Kidney (tissue), 14 donors: Measurements from ENCODE around the gene TMEM19. TPM values are rescaled to one million over a fixed set of nuclear protein-coding genes. Genes with fewer than 3 reads are reported as not detected.
A peak's percentile ranks its signal among the peaks of the same experiment; 100 is the strongest.

ENCODE experiments used
- DNase-seq, 5 donors: peaks; one replicate each; pipeline ENCODE4 v3.0.0-alpha.2; 2013 to 2020
- FAIRE-seq: peaks from 2 replicates; lab custom pipeline; 2012; peaks lifted over from hg19 to GRCh38; lab: Jason Lieb, UNC
- H3K27ac ChIP-seq, 2 donors: one replicate each; pipeline ENCODE4 v1.7.0; 2013; ENCODE audit warnings: low read depth in 2 of 2, low read length in 2 of 2, inconsistent platforms in 1 of 2
- H3K27me3 ChIP-seq: one replicate; pipeline ENCODE4 v1.7.1; 2013; ENCODE audit warnings: low read length, inconsistent platforms; ENCODE audit not compliant: control insufficient read depth, insufficient read depth
- H3K36me3 ChIP-seq, 3 donors: one replicate each; pipeline versions ENCODE4 v1.7.0 to v1.7.1; 2013; ENCODE audit warnings: low read length in 3 of 3, control low read depth in 1 of 3, inconsistent platforms in 1 of 3; ENCODE audit not compliant: insufficient read depth in 3 of 3, control insufficient read depth in 2 of 3
- H3K4me1 ChIP-seq, 3 donors: one replicate each; pipeline versions ENCODE4 v1.7.0 to v1.7.1; 2013; ENCODE audit warnings: low read length in 3 of 3, inconsistent platforms in 1 of 3, low read depth in 1 of 3; ENCODE audit not compliant: control insufficient read depth in 2 of 3, insufficient read depth in 2 of 3
- H3K4me3 ChIP-seq, 3 donors: one replicate each; pipeline versions ENCODE4 v1.7.0 to v1.8.1; 2013; ENCODE audit warnings: low read length in 3 of 3, control low read depth in 1 of 3, inconsistent platforms in 1 of 3
- H3K9ac ChIP-seq, 3 donors: one replicate each; pipeline versions ENCODE4 v1.7.0 to v1.7.1; 2013; ENCODE audit warnings: low read length in 3 of 3, control low read depth in 1 of 3, inconsistent platforms in 1 of 3
- H3K9me3 ChIP-seq, 3 donors: one replicate each; pipeline versions ENCODE4 v1.7.0 to v1.7.1; 2013; ENCODE audit warnings: low read length in 3 of 3, control low read depth in 1 of 3, inconsistent platforms in 1 of 3; ENCODE audit not compliant: control insufficient read depth in 2 of 3, insufficient read depth in 1 of 3
- intact Hi-C: fragments of 100-400 bp; cut with DNase I; formaldehyde crosslinking; loops from one replicate; pipeline ENCODE4 v1.11.1; 2022
- polyA plus RNA-seq: library from polyadenylated mRNA; stranded (reverse); fragments of 350-450 nt; fragmentation: Illumina TruSeq; extraction: RNeasy Lipid Tissue Mini Kit (QIAGEN cat#74804); gene quantifications from one replicate; pipeline ENCODE4 v1.2.3, GENCODE V29; 2014; ENCODE audit warnings: low read depth, low replicate concordance; ENCODE audit not compliant: insufficient read depth
- total RNA-seq: library from RNA; stranded (reverse); fragmentation: NEBNext Ultra II Directional; extraction: Animal tissue kit (Norgen Biotek cat#: 25700); gene quantifications from one replicate; pipeline ENCODE4 v1.2.1, GENCODE V29; 2021
- TF ChIP-seq, protein P1 (sequence below): IDR thresholded peaks from 3 replicates; pipeline ENCODE4 v1.5.1; 2012; ENCODE audit warnings: mild to moderate bottlenecking, moderate library complexity, borderline replicate concordance; ENCODE audit not compliant: insufficient read depth; ENCODE audit errors: extremely low read depth
- donor health status: control.
- donor health status: control.
- donor health status: control.
- donor health status: control.
- donor health status: control.
- donor health status: DM: yes; HTN: yes; CAD: no.
- donor health status: Normal renal cell carcinoma (clear cell type).

The TMEM19 gene
- total and polyA plus RNA-seq, 2 donors from 2014 or later, result 14.9 to 35.6 TPM

DNA sequence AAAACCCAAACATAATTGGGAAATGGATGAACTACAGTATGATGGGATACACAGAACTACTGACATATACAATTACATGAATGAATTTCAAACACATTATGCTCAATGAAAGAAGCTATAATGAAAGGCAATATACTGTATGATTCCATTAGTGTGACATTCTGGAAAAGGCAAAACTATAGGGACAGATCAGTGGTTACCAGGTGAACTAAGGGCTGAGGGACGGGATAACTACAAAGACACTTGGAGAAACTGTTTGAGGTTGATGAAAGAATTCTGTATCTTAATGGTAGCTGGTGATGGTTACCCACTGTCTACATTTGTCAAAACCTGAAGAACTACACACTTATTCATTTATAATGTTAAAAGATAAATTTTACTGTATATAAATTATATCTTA, 30.0 kb upstream of the TMEM19 start:
- H3K27ac ChIP-seq, result no peak overlapping the region
- peaks cover 4 to 34% (median 5%) of the 10 kb centered on the region in 3 donors for H3K36me3 ChIP-seq
- TF ChIP-seq, protein P1, sequence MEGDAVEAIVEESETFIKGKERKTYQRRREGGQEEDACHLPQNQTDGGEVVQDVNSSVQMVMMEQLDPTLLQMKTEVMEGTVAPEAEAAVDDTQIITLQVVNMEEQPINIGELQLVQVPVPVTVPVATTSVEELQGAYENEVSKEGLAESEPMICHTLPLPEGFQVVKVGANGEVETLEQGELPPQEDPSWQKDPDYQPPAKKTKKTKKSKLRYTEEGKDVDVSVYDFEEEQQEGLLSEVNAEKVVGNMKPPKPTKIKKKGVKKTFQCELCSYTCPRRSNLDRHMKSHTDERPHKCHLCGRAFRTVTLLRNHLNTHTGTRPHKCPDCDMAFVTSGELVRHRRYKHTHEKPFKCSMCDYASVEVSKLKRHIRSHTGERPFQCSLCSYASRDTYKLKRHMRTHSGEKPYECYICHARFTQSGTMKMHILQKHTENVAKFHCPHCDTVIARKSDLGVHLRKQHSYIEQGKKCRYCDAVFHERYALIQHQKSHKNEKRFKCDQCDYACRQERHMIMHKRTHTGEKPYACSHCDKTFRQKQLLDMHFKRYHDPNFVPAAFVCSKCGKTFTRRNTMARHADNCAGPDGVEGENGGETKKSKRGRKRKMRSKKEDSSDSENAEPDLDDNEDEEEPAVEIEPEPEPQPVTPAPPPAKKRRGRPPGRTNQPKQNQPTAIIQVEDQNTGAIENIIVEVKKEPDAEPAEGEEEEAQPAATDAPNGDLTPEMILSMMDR, result no peak
- H3K4me3 ChIP-seq, result peak overlapping the region in 1 of 3 donors; percentile 7
- H3K9me3 ChIP-seq, result no peaks in the 10 kb centered on the region
- no peak for DNase-seq
- intact Hi-C loops, result no loop called here
- no peak overlapping the region for H3K9ac ChIP-seq
- FAIRE-seq, result no peak
- H3K4me1 ChIP-seq, result peaks cover 0 to 2% (median 0%) of the 10 kb centered on the region in 3 donors
- no peaks in the 10 kb centered on the region for H3K27me3 ChIP-seq

DNA sequence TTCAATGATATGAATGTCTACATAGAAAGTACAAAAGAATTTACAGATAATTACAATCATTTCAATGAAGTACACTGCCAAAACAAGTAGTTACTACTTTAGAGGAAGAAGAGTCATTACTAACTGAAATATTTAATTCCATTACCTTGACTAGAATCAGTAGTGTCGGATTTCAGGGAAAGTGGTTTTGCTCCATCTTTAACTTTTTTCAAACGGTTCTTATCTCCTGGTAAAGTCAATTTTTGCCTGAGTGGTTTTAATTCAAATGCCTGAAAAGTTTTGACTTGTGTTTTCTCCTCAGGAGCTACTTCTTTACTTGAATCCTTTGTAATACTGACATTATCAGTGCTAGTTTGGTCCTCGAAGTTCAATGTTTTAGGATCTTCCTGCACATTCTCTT, 29.1 kb upstream of the TMEM19 start:
- no peaks in the 10 kb centered on the region for H3K27me3 ChIP-seq
- TF ChIP-seq, protein P1, result no peak
- no peak for FAIRE-seq
- H3K27ac ChIP-seq, result no peak overlapping the region
- H3K4me1 ChIP-seq, result peaks cover 0 to 3% (median 2%) of the 10 kb centered on the region in 3 donors
- H3K9ac ChIP-seq, result no peak overlapping the region
- H3K36me3 ChIP-seq, result peaks cover 4 to 34% (median 5%) of the 10 kb centered on the region in 3 donors
- no peak overlapping the region for H3K4me3 ChIP-seq
- no peak for DNase-seq
- intact Hi-C loops, result no loop called here
- H3K9me3 ChIP-seq, result no peaks in the 10 kb centered on the region

DNA sequence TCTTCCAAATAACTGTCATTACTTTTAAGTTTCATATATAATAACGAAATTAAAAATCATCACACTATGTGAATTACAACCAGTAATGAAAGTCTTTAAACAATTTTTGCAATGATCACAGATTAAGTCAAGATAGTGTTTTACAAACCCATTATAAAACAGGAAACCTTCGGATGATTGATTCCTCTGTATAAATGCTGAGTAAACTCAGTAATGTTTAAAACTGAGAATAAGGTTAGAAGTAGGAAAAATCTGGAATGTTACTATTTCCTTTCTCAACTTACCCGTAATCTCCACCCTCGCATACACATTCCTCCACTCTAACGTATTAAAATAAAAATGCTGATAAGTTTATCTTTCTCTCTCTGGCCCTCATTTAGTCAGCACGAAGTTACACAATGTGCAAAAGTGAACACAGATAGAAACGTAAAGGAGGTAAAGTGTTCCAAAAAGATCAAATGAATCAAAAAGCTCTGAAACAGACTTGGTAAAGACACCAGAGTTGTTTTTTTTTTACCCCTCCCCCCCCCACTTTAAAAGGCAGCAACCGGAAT, 23.8 kb upstream of the TMEM19 start:
- Histone ChIP-seq H3K4me3 (peak overlapping the region; percentile 97 to 98 (median 97)), H3K27ac (no peak overlapping the region), H3K36me3 (peaks cover 0 to 27% (median 5%) of the 10 kb centered on the region in 3 donors), H3K9ac (peak overlapping the region; percentile 8 to 99 (median 74)), H3K4me1 (peaks cover 0 to 6% (median 2%) of the 10 kb centered on the region in 3 donors), H3K9me3 (no peaks in the 10 kb centered on the region), H3K27me3 (no peaks in the 10 kb centered on the region)
- TF ChIP-seq, protein P1, result no peak
- intact Hi-C loops, result no loop called here
- FAIRE-seq (peak; percentile 21), DNase-seq (peak in 2 of 5 donors; percentile 12 to 16)
